ENCODE data around the gene ZSCAN9. TPM values are rescaled to one million over a fixed set of nuclear protein-coding genes. Genes with fewer than 3 reads are reported as not detected.
A peak's percentile ranks its signal among the peaks of the same experiment; 100 is the strongest.

The ZSCAN9 gene
- total and polyA plus RNA-seq, 2 of the 8 experiments (the other 6 are each of a cell fraction or from before 2014, with no cell fraction given): 10.8 to 13.6 TPM

GRCh38 chr6:28235912-28236452 is 10.9 kb downstream of the ZSCAN9 start:
- Histone ChIP-seq H3K79me2 (ENCODE audit: control insufficient read depth in 1 of 2, insufficient read depth in 2 of 2, low read length in 2 of 2) (no peaks in the 10 kb centered on the region), H3K9me3 (ENCODE audit: insufficient read depth in 2 of 2, low read depth in 1 of 2, low read length in 1 of 2) (0 out of 4 replicates have a peak, but pooled peaks cover 0 to 3% of the 10 kb centered on the region in 2 experiments), H4K5ac (ENCODE audit: insufficient read length, low read depth, low read length) (no peak overlapping the region), H3K23me2 (ENCODE audit: low read depth, low read length) (no peaks in the 10 kb centered on the region; the same call in 1 of the 2 replicates), H3K27ac (ENCODE audit: low read depth, low read length) (no peak overlapping the region), H3K79me1 (ENCODE audit: low read depth, low read length) (no peaks in the 10 kb centered on the region), H2BK12ac (ENCODE audit: low read depth, low read length) (no peak overlapping the region), H3K4me2 (ENCODE audit: insufficient read depth in 1 of 2, low read depth in 2 of 2, low read length in 2 of 2) (no peak overlapping the region), H2AFZ (ENCODE audit: low read length) (no peak overlapping the region), H4K20me1 (replicated peaks in 1 of 2; ENCODE audit: control insufficient read depth in 1 of 2, insufficient read depth in 2 of 2, low read length in 2 of 2) (no peaks in the 10 kb centered on the region), H3K4me1 (replicated peaks in 1 of 4; ENCODE audit: control insufficient read depth in 3 of 4, insufficient read depth in 4 of 4, low read length in 3 of 4) (no peaks in the 10 kb centered on the region; a peak in 1 of 7 replicates), H3K9ac (replicated peaks in 1 of 4; ENCODE audit: extremely low read depth in 1 of 4, low read depth in 3 of 4, low read length in 3 of 4) (no peak overlapping the region), H2BK20ac (ENCODE audit: low read length) (no peak overlapping the region), H3K27me3 (replicated peaks in 1 of 4; ENCODE audit: control insufficient read depth in 3 of 4, extremely low read depth in 1 of 4, insufficient read depth in 3 of 4, low read length in 3 of 4) (no peaks in the 10 kb centered on the region), H3K18ac (ENCODE audit: extremely low read depth, low read length) (no peak overlapping the region), H3K36me3 (ENCODE audit: control insufficient read depth in 2 of 4, insufficient read depth in 4 of 4, low read length in 3 of 4) (peaks cover 7 to 38% (median 20%) of the 10 kb centered on the region in 4 experiments; a peak in 7 of 8 replicates), H2AK5ac (ENCODE audit: low read depth, low read length) (no peak overlapping the region), H2BK120ac (replicated peaks; ENCODE audit: low read depth, low read length) (no peak overlapping the region), H4K91ac (replicated peaks; ENCODE audit: insufficient read length, low read length) (no peak overlapping the region), H2BK5ac (ENCODE audit: low read depth, low read length) (no peak overlapping the region), H3K4me3 (ENCODE audit: extremely low read depth in 1 of 4, insufficient read depth in 2 of 4, low read depth in 3 of 4, low read length in 4 of 4) (no peak overlapping the region), H3K14ac (ENCODE audit: insufficient read length) (no peak overlapping the region), H3K56ac (replicated peaks; ENCODE audit: insufficient read length, low read depth, low read length) (no peak overlapping the region), H3K4ac (replicated peaks; ENCODE audit: insufficient read length, low read depth, low read length) (no peak overlapping the region), H4K8ac (ENCODE audit: extremely low read depth, insufficient read depth, low read length) (no peak overlapping the region), H2BK15ac (ENCODE audit: low read length) (no peak overlapping the region), H3K23ac (ENCODE audit: insufficient read length) (no peak overlapping the region)
- ChIA-PET POLR2A (ENCODE audit: partially characterized antibody) (interaction anchor here (1.3 kb wide), 1 partner anchor 45 kb away, joined by 3 read pairs; the partner anchor contains the start of gene PGBD1), CTCF (ENCODE audit: partially characterized antibody) (no interaction called here)
- DNase-seq (ENCODE audit: low read depth in 1 of 2, low spot score in 2 of 2) (no peak), FAIRE-seq (no peak)
- peak; percentile 80 for TF ChIP-seq NANOG (IDR thresholded peaks at IDR 0.05; ENCODE audit: insufficient read depth, low read depth, low read length, poor library complexity, severe bottlenecking)
- no peak for TF ChIP-seq SP4 (IDR thresholded peaks at IDR 0.05; ENCODE audit: low read length)
- 87% methylated on average over 3 of the region's 3 CpGs; no CpG with 5 or more reads in 1 of the 2 experiments for WGBS, 2 experiments (ENCODE audit: extremely low coverage in 1 of 2, insufficient coverage in 1 of 2, insufficient read length in 1 of 2, insufficient replicate concordance in 2 of 2, low coverage in 1 of 2, low lambda C conversion rate in 2 of 2, missing lambda C conversion rate in 1 of 2)

Measured in H1 (cell line).